Measurements from ENCODE around the gene GAB4.

GAB4 gene

DNA sequence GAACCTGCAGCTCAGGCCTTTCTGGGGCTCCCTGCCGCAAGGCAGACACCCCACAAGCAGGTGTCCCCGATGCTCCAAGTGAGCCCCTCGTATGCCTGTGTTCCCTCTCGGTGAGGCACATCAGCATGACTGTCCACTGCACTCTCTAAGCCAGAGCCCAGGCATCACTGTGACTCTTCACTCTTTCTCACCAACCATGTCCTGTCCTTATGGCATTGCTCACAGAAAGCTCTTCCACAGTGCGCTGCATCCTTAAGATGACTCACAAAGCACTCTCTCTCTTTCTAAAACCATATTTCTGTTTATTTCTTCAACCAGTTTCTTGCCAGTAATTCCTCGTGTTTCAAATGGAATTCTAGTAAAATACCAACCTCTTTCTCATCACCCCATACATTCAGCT is 18.1 kb downstream of the GAB4 start:
- Histone ChIP-seq H3K36me3 (ENCODE audit: insufficient read depth, low read length) (no peaks in the 10 kb centered on the region), H3K4me3 (no peak overlapping the region), H3K9me3 (ENCODE audit: low read depth, low read length) (no peaks in the 10 kb centered on the region), H3K9ac (ENCODE audit: insufficient read length) (no peak overlapping the region), H3K27ac (no peak overlapping the region)
- TF ChIP-seq POLR2AphosphoS5 (IDR thresholded peaks at IDR 0.05; ENCODE audit: borderline replicate concordance, low read depth, low read length) (no peak), FOXP2 (optimal IDR thresholded peaks at IDR 0.05; ENCODE audit: control extremely low read depth, extremely low read length, insufficient read depth) (no peak), EZH2 (IDR thresholded peaks at IDR 0.05) (no peak)
- DNase-seq (ENCODE audit: low read depth, low spot score): no peak

DNA sequence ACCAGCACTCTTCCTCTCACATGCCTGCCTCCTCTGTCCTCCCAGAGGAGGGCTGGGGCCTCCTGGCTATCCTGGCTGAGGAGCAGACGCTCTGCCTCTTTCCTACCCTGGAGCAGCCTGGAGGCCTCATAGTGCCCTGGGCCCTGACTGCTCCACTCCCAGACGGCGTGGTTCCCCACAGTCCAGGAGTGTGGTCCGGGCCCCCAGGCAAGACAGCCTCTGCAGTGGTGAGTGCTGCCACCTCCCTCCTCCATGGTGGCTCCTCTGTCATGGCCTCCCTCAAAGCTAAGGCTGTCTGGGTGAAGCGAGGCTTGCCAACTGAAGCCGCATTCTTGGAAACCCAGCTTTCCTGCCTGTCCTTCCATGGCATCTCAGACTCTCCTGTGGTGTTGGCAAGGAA is 19.8 kb downstream of the GAB4 start:
- TF ChIP-seq FOXP2 (optimal IDR thresholded peaks at IDR 0.05; ENCODE audit: control extremely low read depth, extremely low read length, insufficient read depth) (no peak), EZH2 (IDR thresholded peaks at IDR 0.05) (no peak), POLR2AphosphoS5 (IDR thresholded peaks at IDR 0.05; ENCODE audit: borderline replicate concordance, low read depth, low read length) (no peak)
- Histone ChIP-seq H3K27ac (no peak overlapping the region), H3K36me3 (ENCODE audit: insufficient read depth, low read length) (no peaks in the 10 kb centered on the region), H3K9ac (ENCODE audit: insufficient read length) (no peak overlapping the region), H3K9me3 (ENCODE audit: low read depth, low read length) (no peaks in the 10 kb centered on the region), H3K4me3 (no peak overlapping the region)
- no peak for DNase-seq (ENCODE audit: low read depth, low spot score)

DNA sequence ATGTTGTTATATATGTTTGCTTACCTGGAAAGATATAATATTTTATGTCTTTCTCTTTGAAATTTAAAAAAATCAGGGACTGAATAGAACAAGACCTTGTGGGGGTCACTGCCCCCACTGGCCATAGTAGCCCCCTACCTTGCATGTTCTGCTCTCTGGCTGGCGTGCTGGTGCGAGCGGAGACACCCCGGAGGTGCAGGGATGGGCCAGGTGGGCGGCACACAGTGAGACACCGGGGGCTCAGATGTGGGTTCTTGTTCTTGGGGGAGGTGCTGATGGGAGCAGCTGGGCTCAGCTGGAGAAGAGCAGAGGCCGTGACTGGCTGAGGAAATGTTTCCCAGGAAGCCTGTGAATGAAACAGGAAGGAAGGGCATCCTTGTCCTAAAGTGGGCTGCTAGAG is 20.2 kb downstream of the GAB4 start:
- H3K9me3 ChIP-seq (ENCODE audit: low read depth, low read length): no peaks in the 10 kb centered on the region
- H3K27ac ChIP-seq: no peak overlapping the region
- H3K36me3 ChIP-seq (ENCODE audit: insufficient read depth, low read length): no peaks in the 10 kb centered on the region
- no peak overlapping the region for H3K4me3 ChIP-seq
- H3K9ac ChIP-seq (ENCODE audit: insufficient read length): no peak overlapping the region
- TF ChIP-seq POLR2AphosphoS5 (IDR thresholded peaks at IDR 0.05; ENCODE audit: borderline replicate concordance, low read depth, low read length) (no peak), FOXP2 (optimal IDR thresholded peaks at IDR 0.05; ENCODE audit: control extremely low read depth, extremely low read length, insufficient read depth) (no peak), EZH2 (IDR thresholded peaks at IDR 0.05) (no peak)
- DNase-seq (ENCODE audit: low read depth, low spot score): no peak

GRCh38 chr22:16975155-16975885 is 32.7 kb downstream of the GAB4 start:
- H3K27ac ChIP-seq: no peak overlapping the region
- H3K4me3 ChIP-seq: no peak overlapping the region
- TF ChIP-seq EZH2 (IDR thresholded peaks at IDR 0.05) (no peak), POLR2AphosphoS5 (IDR thresholded peaks at IDR 0.05; ENCODE audit: borderline replicate concordance, low read depth, low read length) (no peak), FOXP2 (optimal IDR thresholded peaks at IDR 0.05; ENCODE audit: control extremely low read depth, extremely low read length, insufficient read depth) (no peak)
- no peaks in the 10 kb centered on the region for H3K9me3 ChIP-seq (ENCODE audit: low read depth, low read length)
- no peaks in the 10 kb centered on the region for H3K36me3 ChIP-seq (ENCODE audit: insufficient read depth, low read length)
- no peak overlapping the region for H3K9ac ChIP-seq (ENCODE audit: insufficient read length)
- no peak for DNase-seq (ENCODE audit: low read depth, low spot score)

GRCh38 chr22:16974298-16975084 is 33.5 kb downstream of the GAB4 start:
- Histone ChIP-seq H3K9me3 (ENCODE audit: low read depth, low read length) (no peaks in the 10 kb centered on the region), H3K9ac (ENCODE audit: insufficient read length) (no peak overlapping the region), H3K36me3 (ENCODE audit: insufficient read depth, low read length) (no peaks in the 10 kb centered on the region), H3K4me3 (no peak overlapping the region), H3K27ac (no peak overlapping the region)
- TF ChIP-seq FOXP2 (optimal IDR thresholded peaks at IDR 0.05; ENCODE audit: control extremely low read depth, extremely low read length, insufficient read depth) (no peak), POLR2AphosphoS5 (IDR thresholded peaks at IDR 0.05; ENCODE audit: borderline replicate concordance, low read depth, low read length) (no peak), EZH2 (IDR thresholded peaks at IDR 0.05) (no peak)
- no peak for DNase-seq (ENCODE audit: low read depth, low spot score)

DNA sequence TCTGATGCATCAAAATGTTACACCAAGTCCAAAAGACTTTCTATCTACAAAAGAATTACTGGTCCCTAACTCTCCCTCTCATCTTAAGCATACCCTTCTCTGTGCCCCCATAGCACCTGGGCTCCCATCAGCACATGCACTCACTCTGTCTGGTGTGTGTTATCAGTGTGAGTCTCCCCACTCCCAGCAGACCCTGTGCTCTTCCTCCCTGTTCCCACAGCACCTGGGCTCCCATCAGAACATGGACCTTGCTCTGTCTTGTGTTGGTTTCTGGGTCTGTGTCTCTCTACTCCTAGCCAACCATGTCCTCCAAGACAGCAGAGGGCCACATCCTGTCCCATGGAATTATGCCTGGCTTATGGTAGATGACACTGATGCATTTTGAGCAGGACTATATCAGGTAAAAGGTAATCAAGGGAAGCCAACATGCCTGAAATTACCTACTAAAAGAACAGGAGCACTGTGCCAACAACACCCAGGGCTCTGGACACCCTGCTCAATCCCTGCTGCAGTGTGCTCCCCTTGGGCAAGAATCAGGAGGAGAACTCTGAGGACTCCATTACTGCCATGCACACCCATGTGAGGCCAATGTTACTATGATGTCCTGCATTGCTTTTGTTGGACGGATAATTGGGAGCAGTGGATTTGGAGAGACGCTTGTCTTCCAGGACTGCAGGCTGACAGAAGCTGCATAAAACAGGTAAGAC is 34.3 kb downstream of the GAB4 start:
- Histone ChIP-seq H3K36me3 (ENCODE audit: insufficient read depth, low read length) (no peaks in the 10 kb centered on the region), H3K4me3 (no peak overlapping the region), H3K27ac (no peak overlapping the region), H3K9ac (ENCODE audit: insufficient read length) (no peak overlapping the region), H3K9me3 (ENCODE audit: low read depth, low read length) (no peaks in the 10 kb centered on the region)
- no peak for TF ChIP-seq EZH2 (IDR thresholded peaks at IDR 0.05)
- DNase-seq (ENCODE audit: low read depth, low spot score): no peak

- DNase-seq (ENCODE audit: low read depth, low spot score): no peak
- Histone ChIP-seq H3K36me3 (ENCODE audit: insufficient read depth, low read length) (no peaks in the 10 kb centered on the region), H3K27ac (no peak overlapping the region), H3K4me3 (no peak overlapping the region), H3K9ac (ENCODE audit: insufficient read length) (no peak overlapping the region), H3K9me3 (ENCODE audit: low read depth, low read length) (no peaks in the 10 kb centered on the region)
- TF ChIP-seq FOXP2 (optimal IDR thresholded peaks at IDR 0.05; ENCODE audit: control extremely low read depth, extremely low read length, insufficient read depth): no peak
These were observed 35.7 kb downstream of the GAB4 start for GRCh38 chr22:16972311-16972710.

- no peak overlapping the region for H3K4me3 ChIP-seq
- no peaks in the 10 kb centered on the region for H3K36me3 ChIP-seq (ENCODE audit: insufficient read depth, low read length)
- H3K9me3 ChIP-seq (ENCODE audit: low read depth, low read length): no peaks in the 10 kb centered on the region
- no peak overlapping the region for H3K9ac ChIP-seq (ENCODE audit: insufficient read length)
- TF ChIP-seq EZH2 (IDR thresholded peaks at IDR 0.05): no peak
- TF ChIP-seq POLR2AphosphoS5 (IDR thresholded peaks at IDR 0.05; ENCODE audit: borderline replicate concordance, low read depth, low read length): no peak
- TF ChIP-seq FOXP2 (optimal IDR thresholded peaks at IDR 0.05; ENCODE audit: control extremely low read depth, extremely low read length, insufficient read depth): no peak
- no peak for DNase-seq (ENCODE audit: low read depth, low spot score)
- H3K27ac ChIP-seq: no peak overlapping the region
These were observed 37.6 kb downstream of the GAB4 start for GRCh38 chr22:16970446-16970845.

Data from SK-N-MC (cell line).